Activated CD4-positive, alpha-beta T cell treated with anti-CD3 and anti-CD28 coated beads, Interleukin-2, amount 50 U/mL, for 48 hours (primary cell): ENCODE data around the gene CMPK2.
"Not testable (repeated sequence)": the region's sequence is repeated elsewhere in the genome, so short reads cannot be mapped to it uniquely, and the experiment has no call there.

ENCODE experiments used
- DNase-seq, 2 experiments: peaks; one replicate each; pipeline ENCODE4 v3.0.0-alpha.2; 2020

Gene CMPK2

DNA sequence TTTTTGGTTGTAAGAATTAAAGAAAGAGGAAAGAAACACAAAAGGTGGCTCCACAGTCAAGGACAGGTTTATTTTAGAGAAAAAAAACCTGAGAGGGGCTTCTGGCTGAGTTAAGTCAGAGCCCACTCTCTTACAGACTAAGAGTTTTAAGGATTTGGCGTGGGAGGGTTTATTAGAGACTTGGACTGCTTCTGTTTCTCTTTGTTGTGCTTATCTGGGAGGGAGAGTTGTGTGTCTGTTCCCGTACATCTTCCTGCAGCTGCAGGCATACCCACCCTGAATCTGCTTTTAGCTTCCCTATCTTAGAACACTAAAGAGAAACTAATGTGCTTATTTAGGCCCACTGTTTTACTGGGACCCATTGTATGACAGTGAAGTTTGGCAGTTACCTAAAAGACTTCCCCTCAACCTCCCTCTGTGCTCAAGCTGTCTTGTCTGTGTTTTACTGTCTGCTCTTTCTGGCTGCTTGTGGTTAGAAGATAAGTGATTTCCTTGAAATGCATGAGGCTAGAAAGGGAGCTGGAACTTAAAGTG, 14.6 kb upstream of the CMPK2 start:
- no peak for DNase-seq

DNA sequence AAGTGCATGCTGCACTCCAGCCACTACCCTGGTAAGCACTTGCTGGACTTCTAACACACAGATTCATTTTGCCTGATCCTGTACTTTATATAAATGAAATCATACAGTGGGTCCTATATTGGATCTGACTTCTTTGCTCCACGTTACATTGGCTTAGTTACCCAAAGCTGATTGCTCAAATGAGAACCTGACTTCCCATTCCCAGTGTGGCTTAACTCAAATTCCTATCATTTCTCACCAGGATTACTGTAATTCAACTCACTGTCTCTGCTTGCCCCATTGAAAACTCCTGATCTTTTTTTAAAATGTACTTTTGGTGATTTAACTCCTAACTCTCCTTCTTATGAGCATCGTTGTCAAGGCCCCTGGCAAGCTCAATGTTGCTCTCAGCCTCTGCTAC, 13.3 kb upstream of the CMPK2 start:
- no peak for DNase-seq

DNA sequence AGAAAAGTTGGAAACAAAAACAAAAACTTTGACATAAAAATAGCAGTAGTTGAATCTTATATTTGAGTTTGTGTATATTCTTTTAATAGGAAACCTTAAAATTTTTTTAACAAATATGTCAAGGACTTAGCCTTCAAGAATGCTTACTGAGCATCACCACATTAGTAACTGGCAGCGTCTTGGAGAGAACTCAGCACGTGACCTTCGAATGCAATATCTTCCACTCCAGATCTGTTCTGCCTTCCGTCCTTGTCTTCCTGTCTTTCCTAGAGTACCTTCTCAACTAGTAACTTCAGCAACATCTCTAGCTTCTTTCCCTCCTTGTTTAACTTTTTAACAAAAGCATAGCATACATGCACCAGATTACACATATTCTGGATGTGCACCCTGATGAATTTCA, 12.8 kb upstream of the CMPK2 start:
- no peak for DNase-seq

DNA sequence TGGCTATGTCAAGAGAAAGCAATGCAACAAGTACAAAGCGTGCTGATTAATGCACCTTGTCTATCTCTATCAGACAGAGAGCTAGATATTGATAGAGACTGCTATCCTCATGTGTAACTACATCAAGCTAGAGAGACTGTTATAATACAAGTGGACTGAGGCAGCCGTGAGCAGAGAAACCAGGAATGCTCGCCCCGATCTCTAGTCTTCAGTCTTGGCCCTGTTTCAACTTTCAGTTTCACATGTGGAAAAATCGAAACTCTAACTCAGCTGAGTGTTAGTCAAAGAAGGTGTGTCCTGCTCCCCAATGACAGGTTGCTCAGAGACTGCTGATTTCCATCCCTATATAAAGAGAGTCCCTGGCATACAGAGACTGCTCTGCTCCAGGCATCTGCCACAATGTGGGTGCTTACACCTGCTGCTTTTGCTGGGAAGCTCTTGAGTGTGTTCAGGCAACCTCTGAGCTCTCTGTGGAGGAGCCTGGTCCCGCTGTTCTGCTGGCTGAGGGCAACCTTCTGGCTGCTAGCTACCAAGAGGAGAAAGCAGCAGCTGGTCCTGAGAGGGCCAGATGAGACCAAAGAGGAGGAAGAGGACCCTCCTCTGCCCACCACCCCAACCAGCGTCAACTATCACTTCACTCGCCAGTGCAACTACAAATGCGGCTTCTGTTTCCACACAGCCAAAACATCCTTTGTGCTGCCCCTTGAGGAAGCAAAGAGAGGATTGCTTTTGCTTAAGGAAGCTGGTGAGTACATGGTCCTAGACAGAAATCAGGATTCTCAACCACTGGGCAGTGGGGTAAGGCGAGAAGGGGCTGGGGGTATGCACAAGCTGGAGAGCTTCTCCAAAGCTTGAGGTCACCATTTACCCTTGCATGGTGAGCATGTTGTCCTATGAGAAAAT, 11.9 kb upstream of the CMPK2 start, which contains the start of gene RSAD2:
Gene RSAD2, plus strand, starts transcription at position 376 of the 903 bp plus-strand sequence. Its CDS starts 24 bp downstream, at position 400.
- DNase-seq, result no peak

DNA sequence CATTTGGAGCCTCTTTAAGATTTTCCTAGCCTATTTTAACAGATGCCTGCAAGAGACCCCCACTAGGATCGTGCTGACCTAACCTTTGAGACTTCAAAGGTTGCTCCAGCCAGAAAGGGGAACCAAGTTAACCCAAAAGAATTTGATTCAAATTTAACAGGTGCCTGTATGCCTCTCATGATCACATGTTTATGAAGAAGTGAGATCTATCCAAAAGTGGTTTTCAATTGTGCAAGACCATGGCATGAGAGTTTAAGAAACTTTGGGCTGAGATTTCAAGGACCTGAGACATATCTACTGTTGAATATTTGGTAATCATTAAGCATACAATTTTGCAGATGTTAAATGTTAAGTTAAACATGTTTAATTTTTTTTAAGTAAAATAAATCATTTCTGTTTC, 10.6 kb upstream of the CMPK2 start:
- DNase-seq, result no peak

DNA sequence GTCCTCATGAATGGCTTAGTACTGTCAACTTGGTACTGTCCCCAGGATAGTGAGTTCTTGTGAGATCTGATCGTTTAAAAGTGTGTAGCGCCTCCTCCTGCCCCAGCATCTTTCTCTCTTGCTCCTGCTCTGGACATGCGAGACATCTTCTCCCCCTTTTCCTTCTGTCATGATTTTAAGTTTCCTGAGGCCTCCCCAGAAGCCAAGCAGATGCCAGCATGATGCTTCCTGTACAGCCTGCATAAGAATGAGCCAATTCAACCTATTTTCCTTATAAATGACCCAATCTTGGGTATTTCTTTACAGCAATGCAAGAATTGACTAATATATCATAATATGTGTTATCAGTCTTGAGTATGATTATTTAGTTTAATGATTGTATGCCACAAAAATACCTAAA, 8.3 kb upstream of the CMPK2 start:
- no peak for DNase-seq

DNA sequence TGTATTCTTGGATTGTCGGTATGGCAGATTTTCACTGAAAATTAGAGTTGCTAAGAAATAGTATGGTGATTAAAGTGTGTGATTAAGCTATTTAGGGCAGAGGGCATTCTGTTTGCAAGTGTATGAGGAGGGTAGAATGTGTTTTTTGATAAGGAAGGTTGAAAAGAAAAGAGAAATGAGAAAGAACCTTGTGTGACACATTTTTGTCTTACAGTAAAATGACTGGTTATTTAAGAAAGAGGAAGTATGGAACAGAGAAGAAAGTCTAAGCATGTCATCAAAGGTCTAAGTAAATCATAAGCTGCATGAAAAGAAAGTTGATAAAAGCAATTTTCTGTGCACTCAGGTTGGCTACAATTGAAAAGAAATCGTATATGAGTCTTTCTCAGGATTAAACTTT, 6.7 kb upstream of the CMPK2 start:
- DNase-seq, result no peak

DNA sequence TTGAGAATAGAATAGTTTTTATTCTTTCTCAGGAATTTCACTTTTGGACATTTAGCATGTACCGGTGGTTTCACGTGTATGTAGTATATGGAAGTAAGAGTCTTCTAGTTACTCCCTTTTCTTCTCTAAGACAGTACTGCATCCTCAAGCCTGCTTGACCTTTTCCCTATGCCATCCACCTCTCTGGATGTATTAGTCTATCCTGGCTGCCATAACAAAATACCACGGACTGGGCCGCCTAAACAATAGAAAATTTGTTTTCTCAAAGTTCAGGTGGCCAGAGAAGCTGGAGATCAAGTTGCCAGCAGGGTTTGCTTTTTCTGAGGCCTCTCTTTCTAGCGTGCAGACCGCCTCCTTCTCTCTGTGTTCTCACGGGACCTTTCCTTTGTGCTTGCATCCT, 1.3 kb upstream of the CMPK2 start:
- no peak for DNase-seq

DNA sequence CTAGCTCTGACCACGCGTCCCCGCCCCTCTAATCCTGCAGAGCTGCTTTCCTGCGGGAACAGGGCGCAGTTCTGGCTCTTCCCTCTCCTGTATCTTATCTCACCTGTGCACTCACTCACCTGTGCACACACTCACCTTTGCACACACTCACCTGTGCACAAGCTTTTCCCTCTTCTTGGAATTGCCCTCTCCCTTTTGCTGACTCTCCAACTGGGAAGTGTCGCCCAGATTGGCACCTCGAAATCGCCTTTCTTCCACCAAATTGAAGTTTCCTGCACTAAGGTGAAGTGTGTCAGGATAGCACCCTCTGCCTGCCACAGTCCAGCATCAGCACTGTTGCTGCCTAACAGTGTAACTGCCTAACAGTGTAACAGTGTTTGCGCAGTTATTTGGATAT, 566 bp upstream of the CMPK2 start:
- DNase-seq, result peak in 1 of 2 experiments; percentile 39

DNA sequence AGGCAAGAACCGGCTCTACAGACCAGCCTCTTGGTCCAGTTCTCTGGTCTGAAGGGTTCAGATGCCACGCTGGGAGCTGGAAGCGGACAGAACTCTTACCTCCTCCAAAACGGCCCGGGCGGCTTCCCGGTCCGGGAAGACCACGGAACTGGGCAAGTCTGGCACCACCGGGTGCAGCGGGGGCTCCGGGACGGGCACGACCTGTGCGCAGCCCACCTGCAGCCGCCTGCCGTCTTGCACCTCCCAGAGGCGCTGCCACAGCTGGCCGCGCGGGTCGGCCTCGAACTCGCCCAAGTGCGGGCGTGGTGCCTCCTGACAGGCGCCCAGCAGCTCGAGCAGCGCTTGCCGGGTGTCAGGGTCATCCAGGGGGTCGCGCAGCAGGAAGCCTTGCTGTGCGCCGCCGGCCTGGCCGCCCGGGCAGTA, 773 bp downstream of the CMPK2 start:
- DNase-seq, result peak in 1 of 2 experiments; percentile 28

DNA sequence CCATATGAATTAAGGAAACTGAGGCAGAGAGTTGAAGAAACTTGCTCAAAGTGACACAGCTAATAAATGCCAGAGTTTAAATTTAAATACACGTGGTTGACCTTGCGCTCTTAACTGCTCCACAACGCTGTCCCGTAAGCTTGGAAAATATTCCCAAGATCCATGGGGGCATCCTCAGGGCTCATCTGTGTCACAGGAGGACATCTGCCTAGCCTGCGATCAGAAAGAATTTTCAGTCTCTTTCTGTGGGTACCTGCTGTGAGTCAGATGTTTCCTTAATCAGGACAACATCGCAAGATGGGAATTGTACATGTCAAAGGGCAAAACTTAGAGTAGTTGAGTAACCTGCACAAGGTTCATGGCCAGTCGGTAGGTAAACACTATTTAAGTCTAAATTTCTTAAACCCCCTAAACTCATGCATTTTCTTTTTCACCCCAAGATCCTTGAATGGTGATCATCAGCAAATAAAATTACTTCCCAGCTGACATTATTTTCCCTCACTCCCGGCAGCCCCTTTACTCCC, 1.4 kb downstream of the CMPK2 start:
- no peak for DNase-seq

DNA sequence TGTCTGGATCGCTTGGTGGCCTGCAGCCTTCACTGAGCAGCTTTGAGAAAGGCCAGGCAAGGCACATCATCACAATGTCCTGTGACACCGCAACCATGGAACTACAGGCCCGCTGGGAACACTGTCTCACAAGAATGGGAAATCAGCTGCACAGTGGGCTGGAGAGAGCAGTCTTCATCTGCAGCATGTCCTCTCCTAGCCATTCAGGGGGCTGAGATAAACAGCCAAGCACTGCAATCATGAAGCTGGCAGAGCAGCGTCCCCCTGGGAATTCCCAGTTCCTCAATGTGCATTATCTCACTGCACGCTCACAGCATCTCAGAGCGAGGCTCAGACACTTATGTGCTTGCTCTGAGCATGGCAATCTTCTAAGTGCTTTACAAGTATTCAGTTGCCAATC, 1.9 kb downstream of the CMPK2 start:
- no peak for DNase-seq

DNA sequence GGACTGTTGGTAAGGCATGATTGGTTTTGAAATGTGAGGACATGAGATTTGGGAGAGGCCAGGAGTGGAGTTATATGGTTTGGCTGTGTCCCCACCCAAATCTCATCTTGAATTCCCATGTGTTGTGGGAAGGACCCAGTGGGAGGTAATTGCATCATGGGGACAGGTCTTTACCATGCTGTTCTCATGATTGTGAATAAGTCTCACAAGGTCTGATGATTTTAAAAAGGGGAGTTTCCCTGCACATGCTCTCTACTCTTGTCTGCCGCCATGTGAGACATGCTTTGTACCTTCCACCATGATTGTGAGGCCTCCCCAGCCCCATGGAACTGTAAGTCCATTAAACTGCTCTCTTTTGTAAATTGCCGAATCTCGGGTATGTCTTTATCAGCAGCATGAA, 5.4 kb downstream of the CMPK2 start:
- DNase-seq, result no peak

DNA sequence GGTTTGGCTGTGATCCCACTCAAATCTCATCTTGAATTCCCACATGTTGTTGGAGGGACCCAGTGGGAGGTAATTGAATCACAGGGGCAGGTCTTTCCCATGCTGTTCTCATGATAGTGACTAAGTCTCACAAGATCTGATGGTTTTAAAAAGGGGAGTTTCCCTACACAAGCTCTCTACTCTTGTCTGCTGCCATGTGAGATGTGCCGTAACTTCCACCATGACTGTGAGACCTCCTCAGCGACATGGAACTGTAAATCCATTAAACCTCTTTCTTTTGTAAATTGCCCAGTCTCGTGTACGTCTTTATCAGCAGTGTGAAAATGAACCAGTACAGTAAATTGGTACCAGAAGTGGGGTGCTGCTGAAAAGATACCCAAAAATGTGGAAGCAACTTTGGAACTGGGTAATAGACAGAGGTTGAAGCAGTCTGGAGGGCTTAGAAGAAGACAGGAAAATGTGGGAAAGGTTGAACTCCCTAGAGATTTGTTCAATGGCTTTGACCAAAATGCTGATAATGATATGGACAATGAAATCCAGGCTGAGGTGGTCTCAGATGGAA, 7.2 kb downstream of the CMPK2 start:
- not testable (repeated sequence) for DNase-seq

DNA sequence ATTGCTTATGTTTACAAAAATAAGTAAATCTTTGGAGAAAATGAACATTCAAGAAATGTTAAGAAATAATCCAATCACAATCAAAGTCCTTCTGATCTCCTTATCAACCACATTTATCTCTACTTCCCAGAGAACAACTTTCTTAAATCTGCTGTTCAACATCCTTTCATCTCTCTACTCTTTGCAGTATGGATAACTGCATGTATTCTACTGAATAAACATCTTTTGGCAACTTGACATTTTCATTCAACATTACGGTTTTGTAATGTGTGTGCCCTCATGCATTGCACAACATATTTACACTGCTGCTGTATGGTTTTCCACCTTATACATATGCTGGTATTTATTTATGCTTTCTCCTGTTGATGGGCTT, 9.2 kb downstream of the CMPK2 start:
- DNase-seq, result no peak

DNA sequence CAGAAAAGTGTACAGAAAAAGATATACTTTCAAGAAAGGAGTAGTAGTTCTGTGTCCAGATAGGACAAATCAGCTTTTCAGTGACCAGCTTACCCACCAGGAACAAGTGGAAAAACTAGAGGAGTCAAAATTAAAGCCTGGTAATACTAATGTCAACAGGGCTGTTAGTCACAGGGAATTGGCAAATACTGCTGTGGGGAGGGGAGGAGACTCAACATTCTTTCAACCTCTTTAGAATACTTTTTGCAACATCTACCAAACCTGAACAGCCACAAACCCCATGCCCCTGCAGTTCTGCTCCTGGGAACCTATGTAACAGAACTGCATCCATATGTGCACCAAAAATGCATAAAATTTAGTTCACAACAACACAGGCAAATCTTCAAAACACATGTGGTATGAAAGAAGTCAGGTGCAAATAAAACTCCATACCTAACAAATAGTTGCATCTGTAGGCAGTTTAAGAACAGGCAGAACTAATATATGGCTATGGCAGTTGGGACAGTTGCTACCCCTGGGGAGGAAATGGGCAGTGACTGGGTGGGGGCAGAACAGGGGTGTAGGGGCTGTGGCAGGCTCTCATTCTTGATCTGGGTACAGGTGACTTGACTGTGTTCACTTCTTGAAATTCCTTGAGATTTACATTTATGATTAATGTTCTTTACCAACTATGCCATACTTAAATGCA, 9.7 kb downstream of the CMPK2 start:
- no peak for DNase-seq

DNA sequence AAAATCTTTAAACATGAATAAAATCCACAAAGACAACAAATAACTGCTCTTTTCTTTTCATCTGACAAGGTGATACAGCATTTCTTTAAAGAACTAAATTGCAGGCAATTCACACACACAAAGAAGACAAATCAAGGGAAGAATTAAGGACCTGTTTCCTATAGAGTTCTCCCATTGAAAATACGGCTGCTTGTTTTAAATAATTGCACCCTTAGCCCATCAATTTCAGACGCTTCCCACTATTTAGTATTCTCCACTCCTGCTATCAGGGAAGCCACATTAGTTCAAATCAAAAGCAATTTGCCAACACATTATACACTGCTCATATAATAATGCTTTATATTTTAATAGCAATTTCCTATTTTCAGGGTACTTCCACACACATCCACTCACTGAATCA, 11.3 kb downstream of the CMPK2 start:
- DNase-seq, result no peak

DNA sequence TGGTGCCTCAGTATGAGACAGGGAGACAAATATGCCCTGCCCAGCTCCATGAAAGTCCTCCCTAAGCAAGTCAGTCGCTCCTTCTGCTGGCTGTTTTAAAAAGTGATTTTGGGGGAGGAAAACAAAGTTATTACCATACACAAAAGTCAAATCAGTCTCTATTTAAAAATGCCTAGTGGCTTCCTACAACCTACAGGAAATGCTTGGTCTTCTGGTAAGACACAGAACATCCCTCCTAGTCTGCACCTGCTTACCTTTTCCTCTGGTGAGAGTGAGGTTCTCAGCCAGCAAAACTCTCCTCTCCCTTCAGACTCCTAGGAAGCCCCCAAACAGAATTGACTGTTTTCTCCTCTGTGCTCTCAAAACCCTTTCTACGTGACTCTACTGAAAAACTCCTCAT, 13.5 kb downstream of the CMPK2 start:
- DNase-seq, result no peak

DNA sequence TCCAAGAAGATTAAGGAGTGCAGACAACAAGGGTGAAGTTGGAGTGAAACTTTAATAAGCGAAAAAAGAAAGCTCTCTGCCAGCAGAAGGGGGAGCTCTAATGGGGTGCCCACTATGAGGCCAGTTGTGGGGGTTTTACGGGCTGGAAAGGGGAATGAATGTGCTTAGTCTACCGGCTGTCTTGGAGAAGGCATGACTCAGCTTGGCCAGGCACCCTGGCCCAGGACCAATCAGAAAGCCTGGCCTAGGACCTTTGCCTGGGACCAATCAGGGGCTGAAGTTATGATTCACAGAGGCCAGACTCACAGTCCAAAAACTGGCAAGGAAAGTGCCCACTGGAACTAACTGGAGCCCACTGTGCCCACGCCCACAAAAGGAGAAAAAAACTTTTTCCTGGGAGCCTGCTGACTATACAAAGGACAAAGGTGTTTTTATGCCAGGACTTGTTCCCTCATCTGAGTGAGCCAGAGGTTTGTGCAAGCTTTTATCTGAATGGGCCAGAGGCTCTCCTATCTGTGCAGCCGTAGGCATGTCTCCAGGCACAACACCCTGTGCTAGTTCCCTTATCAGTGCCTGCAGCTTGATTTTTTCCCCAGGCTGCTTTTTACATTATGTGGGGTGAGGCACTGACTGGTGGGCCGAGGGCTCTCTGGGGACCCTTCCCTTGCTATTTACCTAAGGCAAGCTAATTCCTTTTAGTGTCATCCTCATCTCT, 18.6 kb downstream of the CMPK2 start:
- no peak for DNase-seq

DNA sequence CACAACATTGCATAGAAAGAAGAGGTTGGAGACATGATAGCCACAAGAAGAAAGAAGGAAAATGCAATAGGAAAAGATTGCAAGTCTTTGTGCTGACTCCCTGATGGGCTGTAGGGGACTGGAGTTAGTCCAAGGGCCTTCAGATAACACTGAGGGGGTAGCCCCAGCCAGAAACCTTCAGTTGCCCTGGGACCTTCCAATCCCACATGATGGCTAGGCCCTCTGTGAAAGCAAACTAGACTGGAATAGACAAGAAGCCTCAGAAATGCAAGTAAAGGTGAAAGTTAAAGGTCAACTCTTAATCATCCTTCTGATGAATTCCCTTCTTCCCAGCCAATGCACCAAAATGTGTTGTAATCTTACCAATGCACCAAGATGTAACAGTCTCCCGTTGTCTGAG, 19.2 kb downstream of the CMPK2 start:
- DNase-seq, result no peak

DNA sequence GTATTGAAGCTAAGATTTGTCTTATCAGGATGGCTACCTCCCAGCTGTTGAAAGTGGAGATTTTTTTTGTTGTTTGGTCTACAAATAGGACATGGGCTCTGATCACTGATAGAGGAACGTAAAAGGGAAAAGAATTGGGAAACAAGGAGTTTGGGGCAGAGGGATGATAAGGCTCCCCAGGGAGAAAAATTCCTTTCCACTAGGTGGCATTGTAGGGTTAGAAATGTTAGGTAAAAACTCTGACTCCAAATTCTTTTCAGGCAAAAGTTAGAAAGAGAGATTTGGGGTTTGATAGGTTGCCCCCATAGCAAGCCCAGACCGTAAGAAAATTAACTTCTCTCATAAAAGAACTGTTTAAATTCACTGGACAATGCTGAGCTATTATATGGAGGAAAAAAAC, 19.8 kb downstream of the CMPK2 start:
- DNase-seq, result no peak

DNA sequence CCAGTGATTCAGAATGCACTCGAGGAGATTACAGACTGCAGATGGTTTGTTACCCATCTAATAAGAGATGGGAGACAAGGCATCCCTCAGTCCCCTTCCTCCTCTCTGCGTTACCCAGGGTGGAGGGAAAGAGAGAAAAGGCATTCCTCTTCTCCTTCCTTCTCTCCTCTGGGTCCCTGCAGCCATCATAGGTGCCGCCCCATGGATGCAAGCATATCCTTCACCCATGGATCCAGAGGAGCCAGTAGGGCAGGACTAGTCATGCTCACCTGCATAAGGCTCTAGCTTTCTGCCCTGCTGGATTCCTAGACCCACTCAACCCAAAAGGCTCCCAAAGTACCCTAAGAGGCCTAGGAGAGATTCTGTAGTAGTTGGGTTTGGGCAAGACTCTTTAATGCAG, 20.4 kb downstream of the CMPK2 start:
- peak in 1 of 2 experiments; percentile 20 for DNase-seq
